Measurements from ENCODE around the gene SURF6. TPM values are rescaled to one million over a fixed set of nuclear protein-coding genes. Genes with fewer than 3 reads are reported as not detected.

SURF6 gene
- total and polyA plus RNA-seq, 2 of the 8 experiments (the other 6 are each of a cell fraction or from before 2014, with no cell fraction given): 6.1 to 23.7 TPM

DNA sequence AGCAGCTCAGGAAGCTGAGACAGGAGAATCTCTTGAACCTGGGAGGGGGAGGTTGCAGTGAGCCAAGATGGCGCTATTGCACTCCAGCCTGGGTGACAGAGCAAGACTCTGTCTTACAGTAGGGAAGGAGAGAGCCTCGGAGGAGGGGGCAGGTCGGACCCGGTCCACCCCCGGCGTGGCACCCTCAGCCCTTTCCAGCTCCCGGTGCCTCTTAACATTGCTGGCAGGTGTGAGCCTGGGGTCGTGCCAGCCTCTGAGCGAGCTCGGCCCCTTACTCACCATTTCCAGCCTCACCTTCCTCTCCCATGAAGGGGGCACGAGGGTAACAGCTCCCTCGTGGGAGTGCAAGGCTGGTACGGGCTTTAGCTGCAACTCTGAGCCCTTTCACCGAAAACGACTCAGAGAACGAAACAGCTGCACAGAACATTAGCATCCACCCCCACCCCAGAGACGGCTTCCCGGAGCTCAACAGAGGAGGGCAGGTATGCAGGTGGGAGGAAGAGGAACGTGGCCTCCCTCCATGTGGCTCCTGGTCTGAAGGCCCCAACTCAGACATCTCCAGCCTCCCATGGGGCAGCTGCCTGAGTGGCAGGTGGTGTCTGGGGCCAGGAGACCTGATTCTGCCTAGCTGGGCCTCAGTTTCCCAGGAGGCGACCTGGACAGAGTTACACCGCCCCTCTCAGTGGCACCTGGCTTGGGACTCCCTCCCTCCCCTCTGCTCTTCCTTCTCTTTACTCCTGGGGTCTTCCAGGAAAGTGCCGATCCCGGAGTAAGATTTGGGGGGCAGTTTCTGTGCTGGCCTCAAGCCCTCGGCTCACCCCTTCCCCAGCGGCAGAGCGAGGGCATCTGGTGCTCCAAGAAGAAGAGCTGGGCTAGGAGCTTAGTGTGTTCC, 32.5 kb downstream of the SURF6 start:
- H3K23me2 ChIP-seq (ENCODE audit: low read depth, low read length): no peaks in the 10 kb centered on the region
- no peak overlapping the region for H2AK5ac ChIP-seq (ENCODE audit: low read depth, low read length)
- H2BK15ac ChIP-seq (ENCODE audit: low read length): no peak overlapping the region
- H3K79me2 ChIP-seq (ENCODE audit: control insufficient read depth in 1 of 2, insufficient read depth in 2 of 2, low read length in 2 of 2): no peaks in the 10 kb centered on the region
- H4K91ac ChIP-seq (replicated peaks; ENCODE audit: insufficient read length, low read length): no peak overlapping the region
- H3K56ac ChIP-seq (replicated peaks; ENCODE audit: insufficient read length, low read depth, low read length): no peak overlapping the region
- H3K79me1 ChIP-seq (ENCODE audit: low read depth, low read length): no peaks in the 10 kb centered on the region
- no peak overlapping the region for H3K14ac ChIP-seq (ENCODE audit: insufficient read length)
- H3K9me3 ChIP-seq (ENCODE audit: insufficient read depth in 2 of 2, low read depth in 1 of 2, low read length in 1 of 2): no peaks in the 10 kb centered on the region
- no peaks in the 10 kb centered on the region for H3K4me1 ChIP-seq (replicated peaks in 1 of 4; ENCODE audit: control insufficient read depth in 3 of 4, insufficient read depth in 4 of 4, low read length in 3 of 4)
- no peak overlapping the region for H2AFZ ChIP-seq (ENCODE audit: low read length)
- H3K4ac ChIP-seq (replicated peaks; ENCODE audit: insufficient read length, low read depth, low read length): no peak overlapping the region
- H4K8ac ChIP-seq (ENCODE audit: extremely low read depth, insufficient read depth, low read length): no peak overlapping the region
- H2BK12ac ChIP-seq (ENCODE audit: low read depth, low read length): no peak overlapping the region
- H2BK120ac ChIP-seq (replicated peaks; ENCODE audit: low read depth, low read length): no peak overlapping the region
- H2BK5ac ChIP-seq (ENCODE audit: low read depth, low read length): no peak overlapping the region
- FAIRE-seq (no peak), DNase-seq (ENCODE audit: low read depth in 1 of 2, low spot score in 2 of 2) (no peak)
- no peaks in the 10 kb centered on the region for H3K36me3 ChIP-seq (ENCODE audit: control insufficient read depth in 2 of 4, insufficient read depth in 4 of 4, low read length in 3 of 4)
- 80% methylated on average over 24 of the region's 26 CpGs; no CpG with 5 or more reads in 1 of the 2 experiments for WGBS, 2 experiments (ENCODE audit: extremely low coverage in 1 of 2, insufficient coverage in 1 of 2, insufficient read length in 1 of 2, insufficient replicate concordance in 2 of 2, low coverage in 1 of 2, low lambda C conversion rate in 2 of 2, missing lambda C conversion rate in 1 of 2)
- no peak overlapping the region for H3K27ac ChIP-seq (ENCODE audit: low read depth, low read length)
- H3K4me2 ChIP-seq (ENCODE audit: insufficient read depth in 1 of 2, low read depth in 2 of 2, low read length in 2 of 2): no peak overlapping the region
- ChIA-PET POLR2A (ENCODE audit: partially characterized antibody) (interaction anchor here (1.4 kb wide), 1 partner anchor 44 kb away, joined by 4 read pairs; the partner anchor contains the start of genes MED22 and RPL7A), CTCF (ENCODE audit: partially characterized antibody) (interaction anchor here (0.6 to 1.5 kb wide), 5 partner anchors 17 to 964 kb away, joined by 3 to 12 read pairs (median 4); no protein-coding TSS in a partner anchor)
- H3K9ac ChIP-seq (replicated peaks in 1 of 4; ENCODE audit: extremely low read depth in 1 of 4, low read depth in 3 of 4, low read length in 3 of 4): no peak overlapping the region
- no peak overlapping the region for H4K5ac ChIP-seq (ENCODE audit: insufficient read length, low read depth, low read length)
- H3K27me3 ChIP-seq (replicated peaks in 1 of 4; ENCODE audit: control insufficient read depth in 3 of 4, extremely low read depth in 1 of 4, insufficient read depth in 3 of 4, low read length in 3 of 4): no peaks in the 10 kb centered on the region; a peak in 1 of 7 replicates
- H3K23ac ChIP-seq (ENCODE audit: insufficient read length): no peak overlapping the region
- H4K20me1 ChIP-seq (replicated peaks in 1 of 2; ENCODE audit: control insufficient read depth in 1 of 2, insufficient read depth in 2 of 2, low read length in 2 of 2): no peaks in the 10 kb centered on the region
- H3K4me3 ChIP-seq (ENCODE audit: extremely low read depth in 1 of 4, insufficient read depth in 2 of 4, low read depth in 3 of 4, low read length in 4 of 4): no peak overlapping the region
- H2BK20ac ChIP-seq (ENCODE audit: low read length): no peak overlapping the region
- no peak overlapping the region for H3K18ac ChIP-seq (ENCODE audit: extremely low read depth, low read length)
- TF ChIP-seq TCF12 (IDR thresholded peaks at IDR 0.05; ENCODE audit: low read depth, low read length) (no peak), EGR1 (IDR thresholded peaks at IDR 0.05; ENCODE audit: borderline replicate concordance, low read depth, low read length) (no peak), SP2 (IDR thresholded peaks at IDR 0.05; ENCODE audit: low read length) (no peak), KDM5A (IDR thresholded peaks at IDR 0.05; ENCODE audit: low read length) (no peak), POLR2A (IDR thresholded peaks at IDR 0.05; ENCODE audit: control extremely low read depth in 1 of 2, low read depth in 2 of 2, low read length in 2 of 2) (no peak), RNF2 (IDR thresholded peaks at IDR 0.05; ENCODE audit: borderline replicate concordance, low read depth, low read length, missing control alignments, poor library complexity, severe bottlenecking) (no peak), PHF8 (conservative IDR thresholded peaks at IDR 0.05; ENCODE audit: low read depth, low read length) (no peak), BCL11A (IDR thresholded peaks at IDR 0.05; ENCODE audit: low read depth in 2 of 2, low read length in 2 of 2) (no peak), JUND (IDR thresholded peaks at IDR 0.05; ENCODE audit: low read length) (no peak), BACH1 (IDR thresholded peaks at IDR 0.05; ENCODE audit: low read length) (no peak)
- TF ChIP-seq, protein P1, sequence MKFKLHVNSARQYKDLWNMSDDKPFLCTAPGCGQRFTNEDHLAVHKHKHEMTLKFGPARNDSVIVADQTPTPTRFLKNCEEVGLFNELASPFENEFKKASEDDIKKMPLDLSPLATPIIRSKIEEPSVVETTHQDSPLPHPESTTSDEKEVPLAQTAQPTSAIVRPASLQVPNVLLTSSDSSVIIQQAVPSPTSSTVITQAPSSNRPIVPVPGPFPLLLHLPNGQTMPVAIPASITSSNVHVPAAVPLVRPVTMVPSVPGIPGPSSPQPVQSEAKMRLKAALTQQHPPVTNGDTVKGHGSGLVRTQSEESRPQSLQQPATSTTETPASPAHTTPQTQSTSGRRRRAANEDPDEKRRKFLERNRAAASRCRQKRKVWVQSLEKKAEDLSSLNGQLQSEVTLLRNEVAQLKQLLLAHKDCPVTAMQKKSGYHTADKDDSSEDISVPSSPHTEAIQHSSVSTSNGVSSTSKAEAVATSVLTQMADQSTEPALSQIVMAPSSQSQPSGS (IDR thresholded peaks at IDR 0.05; ENCODE audit: low read length): no peak
